DMS153 (cell line): ENCODE measurements around the gene FASN.

Source experiments
- DNase-seq: peaks from one replicate; lab custom pipeline; 2025; lab: John Stamatoyannopoulos, UW

The FASN gene

DNA sequence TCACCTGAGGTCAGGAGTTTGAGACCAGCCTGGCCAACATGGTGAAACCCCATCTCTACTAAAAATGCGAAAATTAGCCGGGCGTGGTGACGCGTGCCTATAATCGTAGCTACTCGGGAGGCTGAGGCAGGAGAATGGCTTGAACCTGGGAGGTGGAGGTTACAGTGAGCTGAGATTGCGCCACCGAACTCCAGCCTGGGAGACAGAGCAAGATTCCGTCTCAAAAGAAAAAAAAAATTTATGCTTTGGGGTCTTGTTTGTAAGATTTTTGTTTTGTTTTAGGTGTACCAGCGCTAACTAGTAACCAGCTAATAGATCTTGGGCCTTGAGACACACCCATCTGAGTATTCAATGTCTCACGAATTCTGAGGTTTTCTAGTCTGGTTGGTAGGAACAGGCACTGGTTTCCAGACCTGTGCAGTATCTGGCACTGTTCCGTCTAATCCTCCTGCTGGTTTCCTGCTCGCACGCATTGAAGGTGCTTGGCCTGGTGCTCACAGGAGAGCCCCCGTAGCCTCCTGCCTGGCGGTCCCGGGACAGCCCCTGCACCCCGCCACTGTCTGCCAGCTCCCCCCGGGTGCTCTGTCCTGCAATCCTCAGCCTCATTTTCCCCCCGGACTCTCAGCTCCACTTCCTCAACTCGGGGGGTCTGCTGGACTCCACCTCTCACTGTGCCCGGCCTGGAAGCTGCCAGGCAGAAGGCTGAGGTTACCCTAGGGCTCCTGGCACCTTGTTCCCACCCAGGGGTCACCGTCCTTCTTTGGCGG lies 21.8 kb downstream of the FASN start:
- no peak for DNase-seq

- DNase-seq: no peak
Measured at GRCh38 chr17:82073446-82073845, 24.6 kb downstream of the FASN start.

DNA sequence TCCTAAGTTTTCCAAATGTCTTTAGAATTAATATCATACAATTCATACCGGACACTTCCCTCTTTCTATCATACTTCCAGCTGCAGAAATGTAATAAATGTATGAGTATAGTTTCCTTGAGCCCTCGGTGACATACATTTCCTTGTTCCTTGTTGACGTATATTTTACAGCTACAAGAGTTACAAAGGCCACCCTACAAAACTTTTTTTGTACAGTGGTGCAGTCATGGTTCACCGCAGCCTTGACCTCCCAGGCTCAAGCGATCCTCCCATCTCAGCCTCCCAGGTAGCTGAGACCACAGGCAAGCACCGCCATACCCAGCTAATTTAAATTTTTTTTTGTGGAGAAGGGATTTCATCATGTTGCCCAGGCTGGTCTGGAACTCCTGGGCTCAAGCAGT lies 25.2 kb downstream of the FASN start:
- no peak for DNase-seq

- no peak for DNase-seq
Measured at GRCh38 chr17:82070611-82071010, 27.4 kb downstream of the FASN start.

GRCh38 chr17:82065638-82066303 lies 32.3 kb downstream of the FASN start, which contains the start of gene DUS1L:
TSS of gene DUS1L (minus strand) at chr17:82065804. CDS start at chr17:82065059, 745 bp downstream.
- peak; percentile 2 for DNase-seq

DNA sequence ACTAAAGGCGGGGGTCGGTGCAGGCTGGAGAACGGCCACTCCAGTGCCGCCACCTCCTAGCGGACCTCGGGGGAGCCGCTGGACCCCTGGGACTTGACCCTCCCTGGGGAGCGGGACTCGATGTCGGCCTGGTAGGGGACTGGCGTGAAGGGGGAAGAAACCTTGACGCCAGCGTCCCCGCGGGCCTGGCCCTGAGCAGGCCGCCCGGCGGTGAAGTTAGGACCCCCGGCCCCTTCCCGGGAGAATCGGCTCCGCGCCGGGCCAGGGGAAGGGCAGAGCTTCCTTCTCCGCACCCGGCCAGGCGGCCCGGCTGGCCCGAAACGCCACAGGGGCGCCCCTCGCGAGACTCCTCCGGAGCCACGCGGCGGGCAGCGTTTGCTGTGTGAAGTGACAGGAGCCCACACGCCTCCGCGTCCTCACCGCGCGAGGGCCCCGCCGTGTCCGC lies 32.8 kb downstream of the FASN start:
- DNase-seq: no peak

DNA sequence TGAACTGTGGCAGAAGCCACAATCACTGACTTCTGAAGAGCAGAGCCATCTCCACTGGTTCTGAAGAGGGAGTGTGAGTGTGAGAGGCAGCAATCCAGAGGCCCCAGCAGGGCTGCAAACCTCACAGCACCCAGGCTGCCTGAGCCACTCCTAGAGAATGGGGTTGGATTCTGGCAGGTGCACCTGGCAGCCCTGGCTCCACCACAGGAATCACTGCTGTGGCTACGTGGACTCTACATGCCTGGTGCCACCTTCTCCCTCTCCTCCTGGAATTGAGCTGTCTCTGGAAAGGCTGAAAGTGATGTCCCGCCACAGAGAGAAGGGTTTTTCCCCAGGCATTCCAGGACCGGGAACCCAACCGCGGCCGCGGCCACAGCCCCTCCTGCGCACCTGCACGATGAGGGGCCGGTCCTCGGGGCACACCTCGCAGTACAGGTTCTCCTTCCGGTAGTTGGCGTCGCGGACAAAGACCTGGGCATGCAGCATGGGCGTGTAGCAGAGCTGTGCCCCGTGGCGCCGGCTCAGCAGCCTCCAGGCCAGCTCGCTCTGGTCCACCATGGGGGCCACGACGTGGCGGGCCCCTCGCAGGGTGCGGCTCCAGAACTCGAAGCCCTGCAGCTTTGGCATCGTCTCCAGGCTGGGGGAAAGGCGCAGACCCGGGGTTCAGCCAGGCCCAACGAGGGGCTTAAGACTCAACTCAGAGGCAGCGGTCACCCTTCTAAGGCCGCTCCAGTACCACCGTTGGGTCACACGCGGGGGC lies 33.4 kb downstream of the FASN start:
- DNase-seq: no peak

DNA sequence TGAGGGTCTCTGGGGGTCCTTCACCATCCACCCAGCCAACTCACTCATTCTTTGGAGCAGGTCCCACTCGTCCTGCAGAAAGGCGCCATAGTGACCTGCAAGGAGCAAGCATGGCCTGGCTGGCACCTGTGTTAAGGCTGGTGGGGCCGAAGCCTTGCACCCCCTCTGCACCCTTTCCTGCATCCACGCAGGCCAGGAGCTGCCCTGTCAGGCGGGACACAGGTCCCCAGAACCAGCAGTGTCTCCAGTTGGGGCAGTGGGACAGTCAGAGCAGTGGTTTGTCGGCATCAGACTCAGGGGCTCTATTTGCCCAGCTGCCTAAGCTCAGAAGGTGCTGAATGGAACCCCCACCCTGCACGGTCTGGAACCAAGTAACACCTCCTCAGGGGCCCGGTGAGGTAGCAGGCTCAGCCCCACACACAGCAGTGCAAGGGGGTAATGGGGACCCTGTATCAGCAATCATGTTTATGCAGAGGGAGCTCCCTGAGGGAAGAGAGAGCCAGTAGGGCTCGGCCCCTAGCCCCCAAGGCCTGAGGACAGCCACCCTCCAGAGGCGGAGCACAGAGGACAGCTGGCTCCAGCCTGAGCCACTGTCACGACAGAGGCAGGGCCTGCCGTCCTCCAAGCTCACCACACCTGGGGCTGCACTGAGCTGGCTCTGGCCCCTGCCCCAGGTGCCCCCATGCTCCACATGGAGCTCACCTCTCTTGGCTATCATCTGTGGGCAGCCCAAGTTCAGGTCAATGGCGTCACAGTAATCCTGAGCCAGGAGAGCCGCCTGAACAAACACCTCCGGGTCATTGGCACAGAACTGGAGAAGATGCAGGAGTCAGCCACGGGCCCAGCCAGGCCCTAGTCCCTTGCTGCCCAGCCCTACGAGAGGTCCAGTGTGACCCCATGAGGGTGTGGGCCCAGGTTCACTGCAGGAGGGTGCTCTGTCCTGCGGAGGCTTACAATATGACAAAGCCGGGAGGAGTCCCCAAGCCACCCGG lies 34.3 kb downstream of the FASN start:
- no peak for DNase-seq

- DNase-seq: no peak
Measured at GRCh38 chr17:82062984-82063368, 35.1 kb downstream of the FASN start.

- DNase-seq: no peak
Measured at GRCh38 chr17:82062076-82062983, 35.7 kb downstream of the FASN start.

GRCh38 chr17:82061047-82061925 lies 36.8 kb downstream of the FASN start:
- no peak for DNase-seq

DNA sequence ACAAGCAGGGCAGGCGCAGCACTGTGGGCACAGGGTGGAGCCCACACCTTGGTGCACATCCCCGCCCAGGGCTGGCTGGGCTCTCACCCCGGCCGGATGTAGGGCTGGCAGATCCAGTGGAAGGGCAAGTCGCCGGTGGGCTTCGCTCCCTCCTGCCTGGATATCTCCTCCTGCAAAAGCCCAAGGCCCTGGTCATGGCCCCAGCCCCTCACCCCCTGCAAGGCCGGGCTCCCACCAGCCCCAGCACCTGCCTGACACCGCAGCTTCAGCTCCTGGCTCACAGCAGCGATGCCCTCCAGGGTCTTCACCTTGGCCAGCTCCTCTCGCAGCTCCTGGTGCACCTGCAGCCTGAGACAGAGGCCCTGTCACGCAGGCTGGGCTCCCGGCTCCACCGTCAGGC lies 37.4 kb downstream of the FASN start:
- DNase-seq: no peak

GRCh38 chr17:82060001-82060380 lies 38.0 kb downstream of the FASN start:
- no peak for DNase-seq

GRCh38 chr17:82059272-82060000 lies 38.6 kb downstream of the FASN start:
- no peak for DNase-seq

GRCh38 chr17:82058855-82059249 lies 39.2 kb downstream of the FASN start:
- DNase-seq: no peak

DNA sequence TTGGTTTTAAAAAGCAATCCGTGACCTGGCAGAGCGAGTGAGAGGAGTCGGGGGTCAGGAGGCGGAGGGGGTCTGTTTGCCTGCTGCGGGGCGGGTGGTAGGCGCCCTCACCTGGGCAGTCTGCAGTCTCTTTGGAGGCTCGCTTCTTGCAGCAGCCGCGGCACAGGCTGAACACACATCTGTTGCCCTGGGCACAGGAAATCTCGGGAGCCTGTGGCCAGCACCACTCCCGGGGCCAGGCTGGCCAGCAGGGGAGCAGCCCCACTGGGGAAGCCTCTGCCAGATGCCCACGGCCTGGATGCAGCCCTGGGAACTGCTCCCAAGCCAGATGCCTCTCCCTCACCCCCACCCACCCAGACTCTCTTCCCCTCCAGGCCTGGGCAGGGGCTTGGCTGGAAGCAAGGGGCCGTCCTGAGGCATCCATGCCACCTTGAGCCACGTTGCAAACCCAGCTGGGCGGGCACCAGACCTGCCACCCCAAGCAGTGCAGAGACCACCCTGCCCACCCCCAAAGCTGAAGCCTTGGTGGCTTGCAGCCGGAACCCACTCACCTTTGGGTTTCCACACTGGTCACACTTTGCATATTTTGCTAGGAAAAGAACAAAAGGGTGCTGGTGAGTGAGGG lies 39.7 kb downstream of the FASN start:
- no peak for DNase-seq

DNA sequence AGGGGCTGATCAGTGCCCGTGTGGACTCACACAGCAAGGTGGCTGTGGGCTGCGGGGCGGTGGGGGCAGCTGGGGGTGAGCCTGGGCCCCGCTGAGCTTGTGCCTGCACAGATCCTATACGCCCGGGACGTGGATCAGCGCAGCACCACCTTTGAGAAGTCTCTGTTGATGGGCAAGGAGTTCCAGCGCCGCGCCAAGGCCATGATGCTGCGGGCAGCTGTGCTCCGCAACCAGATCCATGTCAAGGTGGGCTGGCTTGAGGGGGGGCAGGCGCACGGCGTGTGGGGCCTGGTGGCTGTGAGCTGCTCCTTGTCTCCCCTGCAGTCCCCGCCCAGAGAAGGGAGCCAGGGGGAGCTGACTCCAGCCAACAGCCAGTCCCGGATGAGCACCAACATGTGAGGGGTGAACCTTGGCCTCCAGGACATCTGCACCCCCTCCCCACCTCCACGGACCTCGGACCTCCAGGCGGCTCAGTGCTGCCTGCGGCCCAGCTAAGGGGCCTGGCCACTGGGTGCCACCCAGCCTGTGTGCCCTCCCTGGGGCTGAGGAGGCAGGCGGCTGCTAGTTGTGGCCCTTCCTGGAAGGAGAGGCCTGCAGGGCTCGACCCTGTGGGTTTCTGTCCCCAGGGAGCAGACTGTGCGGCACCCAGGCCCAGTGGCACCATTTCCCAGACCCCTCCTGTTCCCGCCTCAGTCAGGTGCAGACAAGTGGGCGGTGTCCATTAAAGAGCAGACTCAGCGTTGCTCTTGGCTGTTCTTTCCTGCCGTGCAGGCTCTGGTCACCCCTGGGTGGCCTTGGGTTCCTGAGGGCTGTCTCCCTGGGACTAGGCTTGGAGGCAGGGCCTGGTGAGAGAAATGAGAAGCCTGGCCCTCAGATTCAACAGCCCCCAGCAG lies 41.1 kb downstream of the FASN start:
- no peak for DNase-seq
